OCI-M2 (cell line): ENCODE results near the gene PYGM.
"Not testable (repeated sequence)": the region's sequence is repeated elsewhere in the genome, so short reads cannot be mapped to it uniquely, and the experiment has no call there.

ENCODE experiments used
- DNase-seq: peaks from one replicate; lab custom pipeline; 2025; ENCODE audit not compliant: unreplicated experiment; lab: John Stamatoyannopoulos, UW

Gene PYGM

GRCh38 chr11:64718780-64719124, 41.0 kb downstream of the PYGM start:
- DNase-seq = no peak

- no peak for DNase-seq
These were observed 41.5 kb downstream of the PYGM start for GRCh38 chr11:64718084-64718779.

- DNase-seq = no peak
These were observed 42.6 kb downstream of the PYGM start for GRCh38 chr11:64717268-64717578.

GRCh38 chr11:64716473-64717267, 43.1 kb downstream of the PYGM start:
- DNase-seq = no peak

GRCh38 chr11:64715756-64716472, 43.9 kb downstream of the PYGM start:
- no peak for DNase-seq

- DNase-seq = no peak
These were observed 44.7 kb downstream of the PYGM start for GRCh38 chr11:64715110-64715509.

- DNase-seq = no peak
These were observed 45.1 kb downstream of the PYGM start for GRCh38 chr11:64714666-64715065.

- DNase-seq = no peak
These were observed 45.9 kb downstream of the PYGM start for GRCh38 chr11:64713781-64714363.

- DNase-seq = no peak
These were observed 46.6 kb downstream of the PYGM start for GRCh38 chr11:64713016-64713707.

GRCh38 chr11:64712430-64713015, 47.3 kb downstream of the PYGM start:
- DNase-seq = no peak

- DNase-seq = no peak
These were observed 47.8 kb downstream of the PYGM start for GRCh38 chr11:64711956-64712362.

- DNase-seq = no peak
These were observed 48.4 kb downstream of the PYGM start for GRCh38 chr11:64711138-64711955.

GRCh38 chr11:64710418-64711137, 49.2 kb downstream of the PYGM start:
- no peak for DNase-seq

- no peak for DNase-seq
These were observed 54.3 kb downstream of the PYGM start for GRCh38 chr11:64705501-64705900.

- no peak for DNase-seq
These were observed 56.7 kb downstream of the PYGM start for GRCh38 chr11:64703048-64703447.

- DNase-seq = not testable (repeated sequence)
These were observed 57.8 kb downstream of the PYGM start for GRCh38 chr11:64701956-64702355.

GRCh38 chr11:64698427-64698826, 61.3 kb downstream of the PYGM start:
- no peak for DNase-seq

GRCh38 chr11:64697663-64698375, 62.0 kb downstream of the PYGM start:
- DNase-seq = no peak
